ENCODE data around the gene IFI44.

DNA sequence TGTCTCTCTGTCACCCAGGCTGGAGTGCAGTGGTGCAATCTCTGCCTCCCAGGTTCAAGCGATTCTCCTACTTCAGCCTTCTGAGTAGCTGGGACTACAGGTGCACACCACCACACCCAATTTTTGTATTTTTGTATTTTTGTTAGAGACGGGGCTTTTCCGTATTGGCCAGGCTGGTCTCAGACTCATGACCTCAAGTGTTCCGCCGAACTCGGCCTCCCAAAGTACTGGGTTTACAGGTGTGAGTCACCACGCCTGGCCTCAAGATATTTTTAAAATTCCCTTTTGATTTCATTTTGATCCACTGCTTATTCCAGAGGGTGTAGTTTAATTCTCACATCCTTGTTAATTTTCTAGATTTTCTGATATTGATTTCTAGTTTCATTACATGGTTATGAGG lies 25.6 kb upstream of the IFI44 start:
- TF ChIP-seq, protein P1, sequence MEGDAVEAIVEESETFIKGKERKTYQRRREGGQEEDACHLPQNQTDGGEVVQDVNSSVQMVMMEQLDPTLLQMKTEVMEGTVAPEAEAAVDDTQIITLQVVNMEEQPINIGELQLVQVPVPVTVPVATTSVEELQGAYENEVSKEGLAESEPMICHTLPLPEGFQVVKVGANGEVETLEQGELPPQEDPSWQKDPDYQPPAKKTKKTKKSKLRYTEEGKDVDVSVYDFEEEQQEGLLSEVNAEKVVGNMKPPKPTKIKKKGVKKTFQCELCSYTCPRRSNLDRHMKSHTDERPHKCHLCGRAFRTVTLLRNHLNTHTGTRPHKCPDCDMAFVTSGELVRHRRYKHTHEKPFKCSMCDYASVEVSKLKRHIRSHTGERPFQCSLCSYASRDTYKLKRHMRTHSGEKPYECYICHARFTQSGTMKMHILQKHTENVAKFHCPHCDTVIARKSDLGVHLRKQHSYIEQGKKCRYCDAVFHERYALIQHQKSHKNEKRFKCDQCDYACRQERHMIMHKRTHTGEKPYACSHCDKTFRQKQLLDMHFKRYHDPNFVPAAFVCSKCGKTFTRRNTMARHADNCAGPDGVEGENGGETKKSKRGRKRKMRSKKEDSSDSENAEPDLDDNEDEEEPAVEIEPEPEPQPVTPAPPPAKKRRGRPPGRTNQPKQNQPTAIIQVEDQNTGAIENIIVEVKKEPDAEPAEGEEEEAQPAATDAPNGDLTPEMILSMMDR (IDR thresholded peaks at IDR 0.05; ENCODE audit: low read depth, low read length) = no peak
- TF ChIP-seq POLR2A (IDR thresholded peaks at IDR 0.05; ENCODE audit: extremely low read depth, insufficient read length) = no peak
- TF ChIP-seq, protein P2, sequence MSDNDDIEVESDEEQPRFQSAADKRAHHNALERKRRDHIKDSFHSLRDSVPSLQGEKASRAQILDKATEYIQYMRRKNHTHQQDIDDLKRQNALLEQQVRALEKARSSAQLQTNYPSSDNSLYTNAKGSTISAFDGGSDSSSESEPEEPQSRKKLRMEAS (IDR thresholded peaks at IDR 0.05; ENCODE audit: low read depth, low read length) = no peak
- no peak for TF ChIP-seq MYC (IDR thresholded peaks at IDR 0.05; ENCODE audit: low read depth, low read length)

Measured in NB4 (cell line).